ENCODE data around the gene DBP.

DNA sequence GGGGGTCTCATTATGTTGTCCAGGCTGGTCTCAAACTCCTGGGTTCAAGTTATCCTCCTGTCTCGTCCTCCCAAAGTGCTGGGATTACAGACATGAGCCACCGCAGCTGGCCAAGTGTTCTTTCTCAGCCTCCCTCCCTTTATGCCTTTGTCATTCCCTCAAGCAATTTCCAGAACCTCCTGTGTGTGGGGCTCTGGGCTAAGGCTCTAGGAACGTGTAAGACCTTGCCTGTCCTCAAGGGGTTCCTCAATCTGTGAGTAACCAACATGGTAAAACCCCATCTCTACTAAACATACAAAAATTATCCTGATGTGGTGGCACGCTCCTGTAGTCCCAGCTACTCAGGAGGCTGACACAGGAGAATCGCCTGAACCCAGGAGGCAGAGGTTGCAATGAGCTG lies 46.2 kb downstream of the DBP start:
- TF ChIP-seq, protein P1, sequence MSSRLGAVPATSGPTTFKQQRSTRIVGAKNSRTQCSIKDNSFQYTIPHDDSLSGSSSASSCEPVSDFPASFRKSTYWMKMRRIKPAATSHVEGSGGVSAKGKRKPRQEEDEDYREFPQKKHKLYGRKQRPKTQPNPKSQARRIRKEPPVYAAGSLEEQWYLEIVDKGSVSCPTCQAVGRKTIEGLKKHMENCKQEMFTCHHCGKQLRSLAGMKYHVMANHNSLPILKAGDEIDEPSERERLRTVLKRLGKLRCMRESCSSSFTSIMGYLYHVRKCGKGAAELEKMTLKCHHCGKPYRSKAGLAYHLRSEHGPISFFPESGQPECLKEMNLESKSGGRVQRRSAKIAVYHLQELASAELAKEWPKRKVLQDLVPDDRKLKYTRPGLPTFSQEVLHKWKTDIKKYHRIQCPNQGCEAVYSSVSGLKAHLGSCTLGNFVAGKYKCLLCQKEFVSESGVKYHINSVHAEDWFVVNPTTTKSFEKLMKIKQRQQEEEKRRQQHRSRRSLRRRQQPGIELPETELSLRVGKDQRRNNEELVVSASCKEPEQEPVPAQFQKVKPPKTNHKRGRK (CRISPR knock-in tag; IDR thresholded peaks at IDR 0.05) = no peak
- TF ChIP-seq, protein P2, sequence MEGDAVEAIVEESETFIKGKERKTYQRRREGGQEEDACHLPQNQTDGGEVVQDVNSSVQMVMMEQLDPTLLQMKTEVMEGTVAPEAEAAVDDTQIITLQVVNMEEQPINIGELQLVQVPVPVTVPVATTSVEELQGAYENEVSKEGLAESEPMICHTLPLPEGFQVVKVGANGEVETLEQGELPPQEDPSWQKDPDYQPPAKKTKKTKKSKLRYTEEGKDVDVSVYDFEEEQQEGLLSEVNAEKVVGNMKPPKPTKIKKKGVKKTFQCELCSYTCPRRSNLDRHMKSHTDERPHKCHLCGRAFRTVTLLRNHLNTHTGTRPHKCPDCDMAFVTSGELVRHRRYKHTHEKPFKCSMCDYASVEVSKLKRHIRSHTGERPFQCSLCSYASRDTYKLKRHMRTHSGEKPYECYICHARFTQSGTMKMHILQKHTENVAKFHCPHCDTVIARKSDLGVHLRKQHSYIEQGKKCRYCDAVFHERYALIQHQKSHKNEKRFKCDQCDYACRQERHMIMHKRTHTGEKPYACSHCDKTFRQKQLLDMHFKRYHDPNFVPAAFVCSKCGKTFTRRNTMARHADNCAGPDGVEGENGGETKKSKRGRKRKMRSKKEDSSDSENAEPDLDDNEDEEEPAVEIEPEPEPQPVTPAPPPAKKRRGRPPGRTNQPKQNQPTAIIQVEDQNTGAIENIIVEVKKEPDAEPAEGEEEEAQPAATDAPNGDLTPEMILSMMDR (CRISPR knock-in tag; IDR thresholded peaks at IDR 0.05) = 0 out of 2 replicates have a peak, but pooled peaks have one; percentile 9
- TF ChIP-seq ZNF44 (CRISPR knock-in tag; IDR thresholded peaks at IDR 0.05) = no peak

All from HepG2 (cell line).